ENCODE results near the gene TMEM200C.
"Not testable (repeated sequence)": the region's sequence is repeated elsewhere in the genome, so short reads cannot be mapped to it uniquely, and the experiment has no call there.

The TMEM200C gene

GRCh38 chr18:5885361-5885760 is 10.0 kb downstream of the TMEM200C start:
- Mint-ChIP-seq H3K36me3 (ENCODE audit: insufficient read depth) (no peaks in the 10 kb centered on the region), H3K27ac (ENCODE audit: low read depth) (no peak overlapping the region), H3K4me3 (no peak overlapping the region), H3K4me1 (no peaks in the 10 kb centered on the region), H3K27me3 (peaks cover 23% of the 10 kb centered on the region), H3K9me3 (peaks cover 5% of the 10 kb centered on the region)
- ATAC-seq (replicated peaks; ENCODE audit: extremely low read depth, poor library complexity, severe bottlenecking) (no peak), DNase-seq (ENCODE audit: low spot score in 2 of 2) (no peak)

- no peak for ATAC-seq (replicated peaks; ENCODE audit: extremely low read depth, poor library complexity, severe bottlenecking)
- Mint-ChIP-seq H3K9me3 (peaks cover 5% of the 10 kb centered on the region), H3K4me3 (no peak overlapping the region), H3K27ac (ENCODE audit: low read depth) (no peak overlapping the region), H3K27me3 (peaks cover 20% of the 10 kb centered on the region), H3K36me3 (ENCODE audit: insufficient read depth) (no peaks in the 10 kb centered on the region), H3K4me1 (no peaks in the 10 kb centered on the region)
- no peak for DNase-seq (ENCODE audit: low spot score in 2 of 2)
Measured at GRCh38 chr18:5884375-5884774, 10.9 kb downstream of the TMEM200C start.

- Mint-ChIP-seq H3K27ac (ENCODE audit: low read depth) (no peak overlapping the region), H3K4me1 (no peaks in the 10 kb centered on the region), H3K27me3 (no peaks in the 10 kb centered on the region), H3K36me3 (ENCODE audit: insufficient read depth) (no peaks in the 10 kb centered on the region), H3K9me3 (no peaks in the 10 kb centered on the region), H3K4me3 (no peak overlapping the region)
- no peak for DNase-seq (ENCODE audit: low spot score in 2 of 2)
- ATAC-seq (replicated peaks; ENCODE audit: extremely low read depth, poor library complexity, severe bottlenecking): no peak
Measured at GRCh38 chr18:5879479-5879882, 15.8 kb downstream of the TMEM200C start.

DNA sequence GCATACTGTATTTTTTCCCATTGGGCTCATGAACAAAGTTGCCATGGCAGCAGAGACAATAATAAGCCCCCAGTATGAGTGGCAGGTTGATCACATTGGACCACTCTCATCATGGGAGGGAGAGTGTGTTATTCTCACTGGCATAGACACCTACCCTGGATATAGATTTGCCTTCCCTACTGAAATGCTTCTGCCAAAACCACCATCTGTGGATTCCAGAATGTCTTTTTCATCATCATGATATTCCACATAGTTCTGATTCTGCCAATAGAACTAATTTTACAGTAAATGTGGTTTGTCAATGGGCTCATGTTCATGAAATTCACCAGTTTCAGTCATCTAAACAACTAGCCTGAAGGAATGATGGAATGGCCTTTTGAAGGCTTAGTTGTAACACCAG is 18.4 kb downstream of the TMEM200C start:
- no peak overlapping the region for H3K27ac Mint-ChIP-seq (ENCODE audit: low read depth)
- H3K4me1 Mint-ChIP-seq: no peaks in the 10 kb centered on the region
- H3K9me3 Mint-ChIP-seq: peaks cover 6% of the 10 kb centered on the region
- DNase-seq (ENCODE audit: low spot score in 2 of 2): no peak
- H3K27me3 Mint-ChIP-seq: no peaks in the 10 kb centered on the region
- H3K4me3 Mint-ChIP-seq: no peak overlapping the region
- H3K36me3 Mint-ChIP-seq (ENCODE audit: insufficient read depth): no peaks in the 10 kb centered on the region
- ATAC-seq (replicated peaks; ENCODE audit: extremely low read depth, poor library complexity, severe bottlenecking): no peak

DNA sequence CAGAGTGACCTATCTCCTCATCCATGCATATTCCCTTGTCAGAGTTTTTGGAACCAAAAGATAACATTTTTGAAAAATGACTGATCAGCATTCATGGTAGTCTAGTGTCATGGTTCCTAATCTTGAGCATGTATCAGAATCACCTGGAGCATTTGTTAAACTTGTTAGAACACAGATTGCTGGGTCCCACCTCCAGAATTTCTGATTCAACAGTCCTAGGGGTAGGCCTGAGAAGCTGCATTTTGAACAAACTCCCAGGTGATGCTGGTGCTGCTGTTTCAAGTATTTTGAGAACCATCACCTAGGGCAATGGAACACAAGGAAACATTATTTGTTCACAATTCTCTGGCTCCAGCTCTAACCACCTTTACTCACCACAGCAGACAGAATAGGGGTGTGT is 21.0 kb downstream of the TMEM200C start:
- Mint-ChIP-seq H3K4me1 (no peaks in the 10 kb centered on the region), H3K27ac (ENCODE audit: low read depth) (no peak overlapping the region), H3K9me3 (peaks cover 6% of the 10 kb centered on the region), H3K4me3 (no peak overlapping the region), H3K27me3 (no peaks in the 10 kb centered on the region), H3K36me3 (ENCODE audit: insufficient read depth) (no peaks in the 10 kb centered on the region)
- DNase-seq (ENCODE audit: low spot score in 2 of 2) (no peak), ATAC-seq (replicated peaks; ENCODE audit: extremely low read depth, poor library complexity, severe bottlenecking) (no peak)

DNA sequence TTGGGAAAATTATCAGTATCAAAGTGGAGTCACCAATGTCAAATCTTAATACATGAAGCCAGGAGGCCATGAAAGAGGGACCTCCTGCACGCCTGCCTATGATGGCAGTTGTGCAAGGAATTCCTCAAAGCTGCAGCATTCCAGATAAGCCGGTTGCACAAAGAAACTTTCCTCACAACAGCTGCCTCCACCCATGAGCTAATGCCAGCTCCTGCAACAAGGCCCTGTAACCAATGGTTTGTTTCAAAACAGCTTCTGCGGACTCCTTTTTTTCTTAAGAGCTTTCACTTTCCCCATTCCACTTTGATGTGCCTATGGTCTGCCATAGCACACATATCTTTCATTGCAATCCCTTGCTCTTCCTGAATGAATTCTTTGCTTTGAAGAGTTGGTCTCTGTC is 22.4 kb downstream of the TMEM200C start:
- Mint-ChIP-seq H3K4me1 (no peaks in the 10 kb centered on the region), H3K4me3 (no peak overlapping the region), H3K27ac (ENCODE audit: low read depth) (no peak overlapping the region), H3K27me3 (no peaks in the 10 kb centered on the region), H3K9me3 (peaks cover 6% of the 10 kb centered on the region), H3K36me3 (ENCODE audit: insufficient read depth) (no peaks in the 10 kb centered on the region)
- ATAC-seq (replicated peaks; ENCODE audit: extremely low read depth, poor library complexity, severe bottlenecking) (no peak), DNase-seq (ENCODE audit: low spot score in 2 of 2) (no peak)

- DNase-seq (ENCODE audit: low spot score in 2 of 2) (no peak), ATAC-seq (replicated peaks; ENCODE audit: extremely low read depth, poor library complexity, severe bottlenecking) (no peak)
- Mint-ChIP-seq H3K9me3 (peaks cover 6% of the 10 kb centered on the region), H3K27me3 (no peaks in the 10 kb centered on the region), H3K4me3 (no peak overlapping the region), H3K27ac (ENCODE audit: low read depth) (no peak overlapping the region), H3K36me3 (ENCODE audit: insufficient read depth) (no peaks in the 10 kb centered on the region), H3K4me1 (no peaks in the 10 kb centered on the region)
Measured at GRCh38 chr18:5871426-5871825, 23.9 kb downstream of the TMEM200C start.

DNA sequence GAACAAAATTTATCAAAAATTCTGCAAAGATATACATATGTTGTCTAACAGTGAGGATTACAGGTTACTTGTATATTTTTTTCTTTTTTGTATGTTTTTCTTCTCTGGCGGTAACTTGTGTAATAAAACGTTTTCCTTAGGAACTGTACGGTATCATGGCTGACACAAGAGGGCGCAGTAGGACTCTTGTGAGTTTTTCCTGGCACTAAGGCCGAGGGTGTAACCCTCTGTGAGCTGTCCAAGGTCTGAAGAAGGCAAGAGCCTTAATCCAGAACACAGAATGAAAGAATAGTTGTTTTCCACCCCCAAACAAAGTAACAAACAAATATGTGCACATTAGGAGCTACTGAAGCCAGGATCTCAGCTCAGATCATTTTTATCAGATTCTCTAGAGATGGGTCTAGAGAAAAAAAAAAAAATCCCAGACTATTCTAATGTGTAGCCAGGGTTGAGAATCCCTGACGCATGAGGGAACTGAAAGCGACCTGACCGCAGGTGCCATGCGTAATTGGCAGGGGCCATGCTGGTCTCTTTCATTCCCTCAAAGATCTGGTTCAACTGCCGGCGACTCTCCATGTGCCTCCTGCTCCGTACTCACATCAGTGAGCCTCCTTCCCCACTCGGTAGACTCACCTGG is 27.0 kb downstream of the TMEM200C start:
- ATAC-seq (replicated peaks; ENCODE audit: extremely low read depth, poor library complexity, severe bottlenecking) (no peak), DNase-seq (ENCODE audit: low spot score in 2 of 2) (no peak)
- Mint-ChIP-seq H3K4me3 (no peak overlapping the region), H3K9me3 (peaks cover 8% of the 10 kb centered on the region), H3K4me1 (no peaks in the 10 kb centered on the region), H3K27ac (ENCODE audit: low read depth) (no peak overlapping the region), H3K27me3 (no peaks in the 10 kb centered on the region), H3K36me3 (ENCODE audit: insufficient read depth) (no peaks in the 10 kb centered on the region)

GRCh38 chr18:5865521-5865920 is 29.8 kb downstream of the TMEM200C start:
- Mint-ChIP-seq H3K4me3 (no peak overlapping the region), H3K9me3 (peaks cover 10% of the 10 kb centered on the region), H3K27ac (ENCODE audit: low read depth) (no peak overlapping the region), H3K27me3 (no peaks in the 10 kb centered on the region), H3K4me1 (no peaks in the 10 kb centered on the region), H3K36me3 (ENCODE audit: insufficient read depth) (no peaks in the 10 kb centered on the region)
- no peak for ATAC-seq (replicated peaks; ENCODE audit: extremely low read depth, poor library complexity, severe bottlenecking)
- no peak for DNase-seq (ENCODE audit: low spot score in 2 of 2)

GRCh38 chr18:5862127-5862526 is 33.2 kb downstream of the TMEM200C start:
- H3K36me3 Mint-ChIP-seq (ENCODE audit: insufficient read depth); H3K27me3 Mint-ChIP-seq; H3K27ac Mint-ChIP-seq (ENCODE audit: low read depth); DNase-seq (ENCODE audit: low spot score in 2 of 2); ATAC-seq (replicated peaks; ENCODE audit: extremely low read depth, poor library complexity, severe bottlenecking); H3K4me3 Mint-ChIP-seq; H3K4me1 Mint-ChIP-seq: not testable (repeated sequence)
- H3K9me3 Mint-ChIP-seq: peaks cover 15% of the 10 kb centered on the region

- H3K9me3 Mint-ChIP-seq: peaks cover 5% of the 10 kb centered on the region
Measured at GRCh38 chr18:5857180-5857579, 38.1 kb downstream of the TMEM200C start.

GRCh38 chr18:5853253-5853652 is 42.1 kb downstream of the TMEM200C start:
- no peak for ATAC-seq (replicated peaks; ENCODE audit: extremely low read depth, poor library complexity, severe bottlenecking)
- H3K27me3 Mint-ChIP-seq: no peaks in the 10 kb centered on the region
- H3K36me3 Mint-ChIP-seq (ENCODE audit: insufficient read depth): no peaks in the 10 kb centered on the region
- H3K9me3 Mint-ChIP-seq: peaks cover 5% of the 10 kb centered on the region
- no peak for DNase-seq (ENCODE audit: low spot score in 2 of 2)
- H3K27ac Mint-ChIP-seq (ENCODE audit: low read depth): no peak overlapping the region
- H3K4me3 Mint-ChIP-seq: no peak overlapping the region
- no peaks in the 10 kb centered on the region for H3K4me1 Mint-ChIP-seq

More at GRCh38 chr18:5857180-5857579, 38.1 kb downstream of the TMEM200C start:
- no peak for ATAC-seq (replicated peaks; ENCODE audit: extremely low read depth, poor library complexity, severe bottlenecking)
- H3K27ac Mint-ChIP-seq (ENCODE audit: low read depth): no peak overlapping the region
- H3K36me3 Mint-ChIP-seq (ENCODE audit: insufficient read depth): no peaks in the 10 kb centered on the region
- no peak overlapping the region for H3K4me3 Mint-ChIP-seq
- no peaks in the 10 kb centered on the region for H3K27me3 Mint-ChIP-seq
- no peaks in the 10 kb centered on the region for H3K4me1 Mint-ChIP-seq
- DNase-seq (ENCODE audit: low spot score in 2 of 2): no peak

- Mint-ChIP-seq H3K27ac (ENCODE audit: low read depth) (no peak overlapping the region), H3K4me3 (no peak overlapping the region), H3K4me1 (no peaks in the 10 kb centered on the region), H3K27me3 (no peaks in the 10 kb centered on the region), H3K9me3 (peaks cover 11% of the 10 kb centered on the region), H3K36me3 (ENCODE audit: insufficient read depth) (no peaks in the 10 kb centered on the region)
- DNase-seq (ENCODE audit: low spot score in 2 of 2) (no peak), ATAC-seq (replicated peaks; ENCODE audit: extremely low read depth, poor library complexity, severe bottlenecking) (no peak)
Measured at GRCh38 chr18:5851998-5852397, 43.3 kb downstream of the TMEM200C start.
